ENCODE results near the gene PCNX2.

DNA sequence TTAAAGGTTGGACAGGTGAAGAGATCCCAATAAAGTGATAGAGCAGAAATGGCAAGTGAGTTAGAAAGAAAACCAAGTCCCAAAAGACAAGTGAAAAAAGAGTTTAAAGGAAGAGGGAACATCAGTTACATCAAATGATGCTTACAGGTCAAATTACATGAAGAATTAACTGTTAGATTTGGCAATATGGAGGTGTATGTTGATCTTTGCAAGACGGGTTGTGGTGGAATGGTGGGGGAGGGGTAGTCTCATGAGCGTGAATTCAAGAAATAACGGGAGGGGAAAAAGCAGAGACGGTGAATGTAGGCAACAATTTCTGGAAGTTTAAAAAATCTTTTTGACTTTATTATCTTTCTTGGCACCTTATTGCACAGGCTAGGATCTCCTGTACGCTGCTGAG is 268.5 kb downstream of the PCNX2 start:
- TF ChIP-seq, protein P1, sequence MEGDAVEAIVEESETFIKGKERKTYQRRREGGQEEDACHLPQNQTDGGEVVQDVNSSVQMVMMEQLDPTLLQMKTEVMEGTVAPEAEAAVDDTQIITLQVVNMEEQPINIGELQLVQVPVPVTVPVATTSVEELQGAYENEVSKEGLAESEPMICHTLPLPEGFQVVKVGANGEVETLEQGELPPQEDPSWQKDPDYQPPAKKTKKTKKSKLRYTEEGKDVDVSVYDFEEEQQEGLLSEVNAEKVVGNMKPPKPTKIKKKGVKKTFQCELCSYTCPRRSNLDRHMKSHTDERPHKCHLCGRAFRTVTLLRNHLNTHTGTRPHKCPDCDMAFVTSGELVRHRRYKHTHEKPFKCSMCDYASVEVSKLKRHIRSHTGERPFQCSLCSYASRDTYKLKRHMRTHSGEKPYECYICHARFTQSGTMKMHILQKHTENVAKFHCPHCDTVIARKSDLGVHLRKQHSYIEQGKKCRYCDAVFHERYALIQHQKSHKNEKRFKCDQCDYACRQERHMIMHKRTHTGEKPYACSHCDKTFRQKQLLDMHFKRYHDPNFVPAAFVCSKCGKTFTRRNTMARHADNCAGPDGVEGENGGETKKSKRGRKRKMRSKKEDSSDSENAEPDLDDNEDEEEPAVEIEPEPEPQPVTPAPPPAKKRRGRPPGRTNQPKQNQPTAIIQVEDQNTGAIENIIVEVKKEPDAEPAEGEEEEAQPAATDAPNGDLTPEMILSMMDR (conservative IDR thresholded peaks at IDR 0.05): no peak
- no peak for TF ChIP-seq ZFX (IDR thresholded peaks at IDR 0.05)

Data from C4-2B (cell line).